ENCODE data around the gene TAP1. TPM values are rescaled to one million over a fixed set of nuclear protein-coding genes. Genes with fewer than 3 reads are reported as not detected.
A peak's percentile ranks its signal among the peaks of the same experiment; 100 is the strongest.
"Not testable (repeated sequence)": the region's sequence is repeated elsewhere in the genome, so short reads cannot be mapped to it uniquely, and the experiment has no call there.

The TAP1 gene
- total and polyA plus RNA-seq, 4 donors, result 32.6 to 181 (median 57.8) TPM

DNA sequence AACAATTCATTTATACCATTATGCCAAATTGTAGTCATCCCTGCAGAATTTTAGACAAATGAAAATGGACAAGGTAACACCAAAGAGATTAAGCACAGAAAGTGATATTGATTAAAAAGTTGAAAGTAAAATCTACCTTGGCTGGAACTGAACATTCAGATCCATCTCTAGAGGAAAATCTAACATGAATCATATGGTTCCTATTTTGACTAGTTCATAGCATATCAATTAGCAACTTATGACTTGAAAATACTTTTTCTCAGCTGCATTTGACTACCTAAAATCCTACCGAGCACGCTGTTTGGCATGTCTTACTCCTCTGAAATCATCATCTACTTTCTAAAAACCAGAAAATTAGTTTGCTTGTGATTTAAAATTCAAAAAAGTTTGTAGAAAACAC lies 23.1 kb upstream of the TAP1 start:
- Histone ChIP-seq H3K4me3 (no peak overlapping the region), H3K36me3 (ENCODE audit: control insufficient read depth in 4 of 4, insufficient read depth in 4 of 4, low read length in 4 of 4) (no peaks in the 10 kb centered on the region), H3K9me3 (ENCODE audit: control insufficient read depth in 4 of 4, insufficient read depth in 3 of 4, low read length in 3 of 4) (no peaks in the 10 kb centered on the region), H3K27ac (ENCODE audit: low read depth in 1 of 2, low read length in 1 of 2) (no peak overlapping the region), H3K4me1 (ENCODE audit: control insufficient read depth in 5 of 5, insufficient read depth in 5 of 5, low read length in 5 of 5) (no peaks in the 10 kb centered on the region), H3K27me3 (ENCODE audit: control insufficient read depth in 3 of 3, insufficient read depth in 3 of 3, low read length in 2 of 3) (peaks cover 0 to 53% (median 49%) of the 10 kb centered on the region in 3 donors), H3K9ac (ENCODE audit: insufficient read depth in 1 of 2, low read length in 2 of 2) (no peak overlapping the region)
- ATAC-seq (ENCODE audit: insufficient read depth, low FRiP score), result no peak
- WGBS, 2 donors, result 92 to 99% methylated on average over 2 of the region's 2 CpGs
- TF ChIP-seq, protein P1, sequence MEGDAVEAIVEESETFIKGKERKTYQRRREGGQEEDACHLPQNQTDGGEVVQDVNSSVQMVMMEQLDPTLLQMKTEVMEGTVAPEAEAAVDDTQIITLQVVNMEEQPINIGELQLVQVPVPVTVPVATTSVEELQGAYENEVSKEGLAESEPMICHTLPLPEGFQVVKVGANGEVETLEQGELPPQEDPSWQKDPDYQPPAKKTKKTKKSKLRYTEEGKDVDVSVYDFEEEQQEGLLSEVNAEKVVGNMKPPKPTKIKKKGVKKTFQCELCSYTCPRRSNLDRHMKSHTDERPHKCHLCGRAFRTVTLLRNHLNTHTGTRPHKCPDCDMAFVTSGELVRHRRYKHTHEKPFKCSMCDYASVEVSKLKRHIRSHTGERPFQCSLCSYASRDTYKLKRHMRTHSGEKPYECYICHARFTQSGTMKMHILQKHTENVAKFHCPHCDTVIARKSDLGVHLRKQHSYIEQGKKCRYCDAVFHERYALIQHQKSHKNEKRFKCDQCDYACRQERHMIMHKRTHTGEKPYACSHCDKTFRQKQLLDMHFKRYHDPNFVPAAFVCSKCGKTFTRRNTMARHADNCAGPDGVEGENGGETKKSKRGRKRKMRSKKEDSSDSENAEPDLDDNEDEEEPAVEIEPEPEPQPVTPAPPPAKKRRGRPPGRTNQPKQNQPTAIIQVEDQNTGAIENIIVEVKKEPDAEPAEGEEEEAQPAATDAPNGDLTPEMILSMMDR (IDR thresholded peaks at IDR 0.05; ENCODE audit: control extremely low read depth, extremely low read depth), result no peak
- no peak for DNase-seq

DNA sequence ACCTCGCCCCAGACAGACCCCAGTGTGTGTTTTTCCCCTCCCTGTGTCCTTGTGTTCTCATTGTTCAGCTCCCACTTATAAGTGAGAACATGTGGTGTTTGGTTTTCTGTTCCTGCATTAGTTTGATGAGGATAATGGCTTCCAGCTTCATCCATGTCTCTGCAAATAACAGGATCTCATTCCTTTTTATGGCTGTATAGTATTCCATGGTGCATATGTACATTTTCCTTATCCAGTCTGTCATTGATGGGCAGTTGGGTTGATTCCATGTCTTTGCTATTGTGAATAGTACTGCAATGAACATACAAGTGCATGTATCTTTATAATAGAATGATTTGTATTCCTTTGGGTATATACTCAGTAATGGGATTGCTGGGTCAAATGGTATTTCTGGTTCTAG lies 20.4 kb upstream of the TAP1 start:
- not testable (repeated sequence) for H3K9me3 ChIP-seq (ENCODE audit: control insufficient read depth in 4 of 4, insufficient read depth in 3 of 4, low read length in 3 of 4); ATAC-seq (ENCODE audit: insufficient read depth, low FRiP score); H3K36me3 ChIP-seq (ENCODE audit: control insufficient read depth in 4 of 4, insufficient read depth in 4 of 4, low read length in 4 of 4); DNase-seq; H3K9ac ChIP-seq (ENCODE audit: insufficient read depth in 1 of 2, low read length in 2 of 2); H3K4me3 ChIP-seq; H3K4me1 ChIP-seq (ENCODE audit: control insufficient read depth in 5 of 5, insufficient read depth in 5 of 5, low read length in 5 of 5); H3K27ac ChIP-seq (ENCODE audit: low read depth in 1 of 2, low read length in 1 of 2)
- WGBS, 2 donors, result 0 to 56% methylated on average over 1 of the region's 1 CpG
- peaks cover 0 to 40% (median 34%) of the 10 kb centered on the region in 3 donors for H3K27me3 ChIP-seq (ENCODE audit: control insufficient read depth in 3 of 3, insufficient read depth in 3 of 3, low read length in 2 of 3)

DNA sequence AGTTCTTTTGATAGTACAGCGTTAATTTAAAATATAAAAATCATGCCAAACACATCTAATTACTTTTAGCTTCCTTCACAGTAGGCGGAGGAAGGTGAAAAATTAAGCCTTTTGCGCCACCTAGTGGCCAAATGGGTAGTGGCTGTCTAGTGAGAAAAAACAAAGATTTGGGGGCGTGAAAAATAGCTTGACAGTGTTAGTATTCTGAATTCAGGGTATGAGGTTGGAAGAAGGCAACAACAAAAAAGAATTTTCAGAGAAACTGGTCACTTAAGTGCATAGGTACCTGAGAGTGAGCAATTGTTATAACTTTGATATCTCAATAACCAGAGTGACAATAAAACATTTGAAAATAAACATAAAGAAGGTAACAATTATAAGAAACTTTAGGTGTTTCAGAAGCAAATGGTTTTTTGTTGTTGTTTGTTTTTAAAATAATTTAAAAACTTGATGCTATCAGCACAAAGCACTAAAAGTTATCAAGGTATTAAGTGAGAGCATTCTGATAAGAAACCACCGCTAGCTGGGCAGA lies 14.8 kb upstream of the TAP1 start:
- TF ChIP-seq, protein P1 (IDR thresholded peaks at IDR 0.05; ENCODE audit: control extremely low read depth, extremely low read depth), result peak; percentile 96
- Histone ChIP-seq H3K27ac (ENCODE audit: low read depth in 1 of 2, low read length in 1 of 2) (no peak overlapping the region), H3K4me1 (ENCODE audit: control insufficient read depth in 5 of 5, insufficient read depth in 5 of 5, low read length in 5 of 5) (peaks cover 0 to 10% (median 0%) of the 10 kb centered on the region in 5 donors), H3K9me3 (ENCODE audit: control insufficient read depth in 4 of 4, insufficient read depth in 3 of 4, low read length in 3 of 4) (no peaks in the 10 kb centered on the region), H3K36me3 (ENCODE audit: control insufficient read depth in 4 of 4, insufficient read depth in 4 of 4, low read length in 4 of 4) (peaks cover 0 to 1% (median 0%) of the 10 kb centered on the region in 4 donors), H3K9ac (ENCODE audit: insufficient read depth in 1 of 2, low read length in 2 of 2) (no peak overlapping the region), H3K27me3 (ENCODE audit: control insufficient read depth in 3 of 3, insufficient read depth in 3 of 3, low read length in 2 of 3) (peaks cover 0 to 43% (median 13%) of the 10 kb centered on the region in 3 donors), H3K4me3 (no peak overlapping the region)
- 16 to 19% methylated on average over 5 of the region's 5 CpGs for WGBS, 2 donors
- DNase-seq, result peak; percentile 82 to 89 (median 89)
- ATAC-seq (ENCODE audit: insufficient read depth, low FRiP score), result no peak

DNA sequence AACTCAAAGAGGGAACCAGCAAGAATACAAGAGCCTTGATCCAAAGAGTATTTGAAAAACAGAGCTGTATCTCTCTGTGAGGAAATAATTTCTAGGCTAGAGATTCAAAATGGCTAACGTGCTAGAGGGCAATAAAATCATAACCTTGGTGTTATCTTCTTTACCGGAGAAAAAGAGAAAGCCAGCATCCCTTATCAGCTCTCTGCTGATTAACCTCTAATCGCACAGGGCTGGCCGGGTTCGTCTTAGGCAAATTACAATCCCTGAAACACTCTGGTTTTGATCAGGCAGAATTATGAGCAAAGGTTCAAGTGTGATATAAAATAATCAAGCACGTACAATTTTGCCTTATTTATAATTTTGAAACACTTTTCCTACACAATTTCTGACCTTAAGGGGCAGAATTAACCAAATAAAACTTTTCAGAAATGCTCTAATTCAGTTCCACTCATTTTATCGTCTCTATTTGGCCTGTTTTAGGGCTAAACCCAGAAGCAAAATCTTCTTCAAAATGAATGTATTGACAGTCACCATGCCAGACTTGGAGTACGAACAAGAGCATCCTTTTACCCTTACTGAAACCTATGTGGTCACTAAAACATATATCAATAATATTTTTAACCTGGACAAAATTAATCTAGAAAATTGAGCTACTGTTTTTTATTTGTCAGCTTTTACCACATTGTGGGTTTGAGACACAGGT lies 14.2 kb upstream of the TAP1 start:
- TF ChIP-seq, protein P1 (IDR thresholded peaks at IDR 0.05; ENCODE audit: control extremely low read depth, extremely low read depth), result no peak
- Histone ChIP-seq H3K9ac (ENCODE audit: insufficient read depth in 1 of 2, low read length in 2 of 2) (no peak overlapping the region), H3K36me3 (ENCODE audit: control insufficient read depth in 4 of 4, insufficient read depth in 4 of 4, low read length in 4 of 4) (peaks cover 0 to 1% (median 0%) of the 10 kb centered on the region in 4 donors), H3K27me3 (ENCODE audit: control insufficient read depth in 3 of 3, insufficient read depth in 3 of 3, low read length in 2 of 3) (peaks cover 0 to 45% (median 13%) of the 10 kb centered on the region in 3 donors), H3K4me3 (no peak overlapping the region), H3K9me3 (ENCODE audit: control insufficient read depth in 4 of 4, insufficient read depth in 3 of 4, low read length in 3 of 4) (no peaks in the 10 kb centered on the region), H3K27ac (ENCODE audit: low read depth in 1 of 2, low read length in 1 of 2) (no peak overlapping the region), H3K4me1 (ENCODE audit: control insufficient read depth in 5 of 5, insufficient read depth in 5 of 5, low read length in 5 of 5) (peaks cover 0 to 10% (median 0%) of the 10 kb centered on the region in 5 donors)
- no peak for ATAC-seq (ENCODE audit: insufficient read depth, low FRiP score)
- DNase-seq, result no peak
- 55 to 67% methylated on average over 8 of the region's 8 CpGs for WGBS, 2 donors

All from lung (tissue), 12 donors.